ENCODE results near the gene RAB13. TPM values are rescaled to one million over a fixed set of nuclear protein-coding genes. Genes with fewer than 3 reads are reported as not detected.

RAB13 gene
- polyA plus RNA-seq, 3 donors = 1.8 to 5.1 (median 3.9) TPM

DNA sequence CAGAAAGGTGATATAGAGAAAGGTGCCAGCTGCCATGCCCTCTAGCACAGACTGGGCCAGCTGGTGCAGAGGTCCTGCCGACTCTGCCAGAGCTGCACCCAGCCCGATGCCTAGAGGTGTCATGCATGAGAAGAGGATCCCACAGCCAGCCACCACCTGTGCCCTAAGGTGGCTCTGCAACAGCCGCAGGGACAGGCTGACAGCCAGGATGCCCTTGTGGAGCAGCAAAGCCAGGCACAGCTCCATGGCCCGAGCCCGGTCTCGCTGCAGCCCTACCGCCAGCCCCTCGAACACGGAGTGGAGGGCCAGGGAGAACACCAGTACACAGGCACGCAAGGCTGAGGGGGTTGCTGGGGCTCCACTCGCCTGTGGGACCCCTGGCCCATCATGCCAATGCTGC is 25.9 kb downstream of the RAB13 start:
- no peaks in the 10 kb centered on the region for H3K27me3 ChIP-seq (ENCODE audit: control insufficient read depth in 2 of 2, insufficient read depth in 2 of 2, low read length in 2 of 2)
- DNase-seq = no peak
- Mint-ChIP-seq H3K27me3 (ENCODE audit: low read depth in 3 of 3) (no peaks in the 10 kb centered on the region), H3K4me1 (peaks cover 65% of the 10 kb centered on the region), H3K36me3 (peaks cover 17 to 31% of the 10 kb centered on the region in 2 donors), H3K9me3 (peaks cover 0 to 4% (median 0%) of the 10 kb centered on the region in 7 donors), H3K4me3 (no peak overlapping the region), H3K27ac (peak overlapping the region in 5 of 7 donors; percentile 30 to 92 (median 70))
- WGBS (ENCODE audit: insufficient coverage) = 98% methylated on average over 11 of the region's 11 CpGs
- H3K4me2 ChIP-seq (replicated peaks; ENCODE audit: extremely low read depth, low read length, poor library complexity, severe bottlenecking) = no peak overlapping the region
- H3K9ac ChIP-seq (ENCODE audit: insufficient read depth, low read length, poor library complexity, severe bottlenecking) = no peak overlapping the region
- no peak overlapping the region for H2AFZ ChIP-seq (ENCODE audit: insufficient read depth, low read depth, low read length, poor library complexity, severe bottlenecking)
- H3K4me1 ChIP-seq (ENCODE audit: control insufficient read depth in 1 of 2, insufficient read depth in 2 of 2, low read length in 2 of 2) = peaks cover 62 to 77% of the 10 kb centered on the region in 2 donors
- H3K36me3 ChIP-seq (replicated peaks in 1 of 2; ENCODE audit: control insufficient read depth in 1 of 2, insufficient read depth in 2 of 2, low read length in 2 of 2) = peaks cover 10 to 27% of the 10 kb centered on the region in 2 donors
- peaks cover 83% of the 10 kb centered on the region for H3K79me2 ChIP-seq (ENCODE audit: insufficient read depth, low read length)
- H3K27ac ChIP-seq (ENCODE audit: low read depth in 1 of 2, low read length in 2 of 2) = peak overlapping the region in 1 of 2 donors; percentile 11
- intact Hi-C loops (cut with micrococcal nuclease) = loop anchor here in 1 of 2 donors (5.0 kb wide), 1 partner anchor 168 kb away; no protein-coding TSS in a partner anchor
- no peak overlapping the region for H3K4me3 ChIP-seq (replicated peaks in 1 of 3; ENCODE audit: low read depth in 2 of 3, low read length in 3 of 3)
- H3K9me3 ChIP-seq (replicated peaks in 1 of 2; ENCODE audit: control insufficient read depth in 1 of 2, insufficient read depth in 1 of 2, low read length in 2 of 2) = no peaks in the 10 kb centered on the region
- peaks cover 42% of the 10 kb centered on the region for H4K20me1 ChIP-seq (ENCODE audit: insufficient read depth, low read length)
- TF ChIP-seq, protein P1, sequence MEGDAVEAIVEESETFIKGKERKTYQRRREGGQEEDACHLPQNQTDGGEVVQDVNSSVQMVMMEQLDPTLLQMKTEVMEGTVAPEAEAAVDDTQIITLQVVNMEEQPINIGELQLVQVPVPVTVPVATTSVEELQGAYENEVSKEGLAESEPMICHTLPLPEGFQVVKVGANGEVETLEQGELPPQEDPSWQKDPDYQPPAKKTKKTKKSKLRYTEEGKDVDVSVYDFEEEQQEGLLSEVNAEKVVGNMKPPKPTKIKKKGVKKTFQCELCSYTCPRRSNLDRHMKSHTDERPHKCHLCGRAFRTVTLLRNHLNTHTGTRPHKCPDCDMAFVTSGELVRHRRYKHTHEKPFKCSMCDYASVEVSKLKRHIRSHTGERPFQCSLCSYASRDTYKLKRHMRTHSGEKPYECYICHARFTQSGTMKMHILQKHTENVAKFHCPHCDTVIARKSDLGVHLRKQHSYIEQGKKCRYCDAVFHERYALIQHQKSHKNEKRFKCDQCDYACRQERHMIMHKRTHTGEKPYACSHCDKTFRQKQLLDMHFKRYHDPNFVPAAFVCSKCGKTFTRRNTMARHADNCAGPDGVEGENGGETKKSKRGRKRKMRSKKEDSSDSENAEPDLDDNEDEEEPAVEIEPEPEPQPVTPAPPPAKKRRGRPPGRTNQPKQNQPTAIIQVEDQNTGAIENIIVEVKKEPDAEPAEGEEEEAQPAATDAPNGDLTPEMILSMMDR (IDR thresholded peaks at IDR 0.05) = no peak

DNA sequence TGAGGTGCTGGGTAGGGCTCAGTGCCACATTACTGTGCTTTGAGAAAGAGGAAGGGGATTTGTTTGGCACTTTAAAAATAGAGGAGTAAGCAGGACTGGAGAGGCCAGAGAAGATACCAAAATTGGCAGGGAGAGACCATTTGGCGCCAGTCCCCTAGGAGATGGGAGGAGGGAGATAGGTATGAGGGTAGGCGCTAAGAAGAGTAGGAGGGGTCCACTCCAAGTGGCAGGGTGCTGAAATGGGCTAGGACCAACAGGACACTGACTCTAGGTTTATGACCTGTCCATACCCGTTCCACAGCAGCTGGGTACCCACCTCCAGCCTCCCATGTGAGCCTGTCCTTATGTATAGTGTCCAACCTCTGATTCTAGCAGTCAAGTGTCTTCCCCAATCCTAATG is 26.7 kb downstream of the RAB13 start:
- Histone ChIP-seq H3K27ac (ENCODE audit: low read depth in 1 of 2, low read length in 2 of 2) (peak overlapping the region; percentile 7 to 11), H3K36me3 (replicated peaks in 1 of 2; ENCODE audit: control insufficient read depth in 1 of 2, insufficient read depth in 2 of 2, low read length in 2 of 2) (peaks cover 16 to 35% of the 10 kb centered on the region in 2 donors), H2AFZ (ENCODE audit: insufficient read depth, low read depth, low read length, poor library complexity, severe bottlenecking) (no peak overlapping the region), H3K9me3 (replicated peaks in 1 of 2; ENCODE audit: control insufficient read depth in 1 of 2, insufficient read depth in 1 of 2, low read length in 2 of 2) (no peaks in the 10 kb centered on the region), H3K4me1 (ENCODE audit: control insufficient read depth in 1 of 2, insufficient read depth in 2 of 2, low read length in 2 of 2) (peaks cover 60 to 74% of the 10 kb centered on the region in 2 donors), H3K9ac (ENCODE audit: insufficient read depth, low read length, poor library complexity, severe bottlenecking) (no peak overlapping the region), H3K27me3 (ENCODE audit: control insufficient read depth in 2 of 2, insufficient read depth in 2 of 2, low read length in 2 of 2) (no peaks in the 10 kb centered on the region), H4K20me1 (ENCODE audit: insufficient read depth, low read length) (peaks cover 49% of the 10 kb centered on the region), H3K4me3 (replicated peaks in 1 of 3; ENCODE audit: low read depth in 2 of 3, low read length in 3 of 3) (peak overlapping the region in 1 of 3 experiments; percentile 97), H3K79me2 (ENCODE audit: insufficient read depth, low read length) (peaks cover 84% of the 10 kb centered on the region), H3K4me2 (replicated peaks; ENCODE audit: extremely low read depth, low read length, poor library complexity, severe bottlenecking) (no peak overlapping the region)
- Mint-ChIP-seq H3K4me3 (peak overlapping the region in 1 of 2 donors; percentile 98), H3K4me1 (peaks cover 64% of the 10 kb centered on the region), H3K27me3 (ENCODE audit: low read depth in 3 of 3) (no peaks in the 10 kb centered on the region), H3K36me3 (peaks cover 22 to 39% of the 10 kb centered on the region in 2 donors), H3K9me3 (peaks cover 0 to 4% (median 0%) of the 10 kb centered on the region in 7 donors), H3K27ac (peak overlapping the region in 6 of 7 donors; percentile 52 to 98 (median 76))
- TF ChIP-seq, protein P1 (IDR thresholded peaks at IDR 0.05) = no peak
- WGBS (ENCODE audit: insufficient coverage) = 83% methylated on average over 1 of the region's 3 CpGs
- intact Hi-C loops (cut with micrococcal nuclease) = loop anchor here in 1 of 2 donors (5.0 kb wide), 1 partner anchor 37 kb away; the partner anchor contains the start of gene GATAD2B
- no peak for DNase-seq
